PC-9 (cell line): ENCODE results near the gene BTBD18. TPM values are rescaled to one million over a fixed set of nuclear protein-coding genes. Genes with fewer than 3 reads are reported as not detected.

Experiments
- BruUV-seq: library from RNA; stranded (reverse); fragments of 400-500 nt; replicated peaks from 2 replicates; lab custom pipeline; 2021; lab: Mats Ljungman, UMichigan
- CTCF ChIA-PET: fragments of 300-600 bp; sonication (Branson Sonifier 250); formaldehyde crosslinking; loops from one replicate; lab custom pipeline; 2022; ENCODE audit warnings: antibody characterized with exemption; lab: Charles Lee
- POLR2A ChIA-PET: fragments of 300-600 bp; sonication (Branson Sonifier 250); formaldehyde crosslinking; loops from one replicate; lab custom pipeline; 2022; ENCODE audit warnings: antibody characterized with exemption; ENCODE audit not compliant: unreplicated experiment; lab: Charles Lee
- DNase-seq, 2 experiments: peaks; one replicate each; pipeline versions ENCODE4 v3.0.0 to v3.0.0-alpha.2; 2015 to 2022; ENCODE audit warnings: mixed read lengths in 1 of 2
- H2AFZ ChIP-seq: fragments of 200-600 bp; sonication (generic); 2 replicates; pipeline ENCODE4 v1.8.1; 2017; ENCODE audit warnings: antibody characterized with exemption
- H3F3A ChIP-seq: fragments of 200-600 bp; sonication (generic); 2 replicates; pipeline ENCODE4 v1.8.1; 2017; ENCODE audit warnings: antibody characterized with exemption, mild to moderate bottlenecking, low read depth; ENCODE audit not compliant: insufficient read depth
- H3K27ac ChIP-seq: fragments of 200-600 bp; sonication (generic); 2 replicates; pipeline ENCODE4 v1.6.1; 2016; ENCODE audit warnings: mixed run types
- H3K27me3 ChIP-seq: fragments of 200-600 bp; sonication (generic); 2 replicates; pipeline ENCODE4 v1.6.1; 2016; ENCODE audit warnings: low read depth, mixed run types; ENCODE audit not compliant: insufficient read depth
- H3K36me3 ChIP-seq: fragments of 200-600 bp; sonication (generic); 2 replicates; pipeline ENCODE4 v1.6.1; 2016; ENCODE audit warnings: low read depth, mixed run types
- H3K4me1 ChIP-seq: fragments of 200-600 bp; sonication (generic); replicated peaks from 2 replicates; pipeline ENCODE4 v1.6.1; 2016; ENCODE audit warnings: mixed run types; ENCODE audit not compliant: insufficient read depth
- H3K4me2 ChIP-seq: fragments of 200-600 bp; sonication (generic); 2 replicates; pipeline ENCODE4 v1.6.1; 2017; ENCODE audit warnings: mixed run types
- H3K4me3 ChIP-seq: fragments of 200-600 bp; sonication (generic); 2 replicates; pipeline ENCODE4 v1.6.1; 2016; ENCODE audit warnings: mixed run types
- H3K79me2 ChIP-seq: fragments of 200-600 bp; sonication (generic); 2 replicates; pipeline ENCODE4 v1.6.1; 2017; ENCODE audit warnings: low read depth, mixed run types
- H3K9me2 ChIP-seq: fragments of 200-600 bp; sonication (generic); 2 replicates; pipeline ENCODE4 v1.8.1; 2017; ENCODE audit warnings: mild to moderate bottlenecking; ENCODE audit not compliant: insufficient read depth
- H3K9me3 ChIP-seq: fragments of 200-600 bp; sonication (generic); 2 replicates; pipeline ENCODE4 v1.8.1; 2016; ENCODE audit warnings: low read depth; ENCODE audit not compliant: insufficient read depth
- H4K20me1 ChIP-seq: fragments of 200-600 bp; sonication (generic); 2 replicates; pipeline ENCODE4 v1.8.1; 2017; ENCODE audit not compliant: insufficient read depth
- EZH2 ChIP-seq: fragments of 200-600 bp; sonication (generic); IDR thresholded peaks from 2 replicates; pipeline ENCODE4 v1.8.0; 2017; ENCODE audit warnings: antibody characterized with exemption, low read depth
- intact Hi-C: fragments of 100-400 bp; cut with micrococcal nuclease; formaldehyde crosslinking; loops from one replicate; pipeline ENCODE4 v1.10.0; 2022; ENCODE audit not compliant: unreplicated experiment
- total RNA-seq: library from RNA; stranded (reverse); gene quantifications from 2 replicates; pipeline ENCODE4 v1.2.3, GENCODE V29; 2021
- TF ChIP-seq, protein P1 (sequence below): fragments of 200-600 bp; sonication (generic); conservative IDR thresholded peaks from 2 replicates; pipeline ENCODE4 v1.6.1; 2017; ENCODE audit warnings: mixed run types, antibody characterized with exemption, mild to moderate bottlenecking, moderate library complexity

BTBD18 gene
- total RNA-seq, 1 experiment from 2014 or later = not detected

- BruUV-seq = no TSS peak
- Histone ChIP-seq H3K27me3 (no peaks in the 10 kb centered on the region), H3K27ac (peak overlapping the region; percentile 49), H3K4me1 (peaks cover 60% of the 10 kb centered on the region), H3F3A (peaks cover 22% of the 10 kb centered on the region), H3K4me3 (no peak overlapping the region), H3K36me3 (peaks cover 71% of the 10 kb centered on the region), H3K9me2 (no peaks in the 10 kb centered on the region), H3K9me3 (no peaks in the 10 kb centered on the region), H2AFZ (no peak overlapping the region), H4K20me1 (peaks cover 3% of the 10 kb centered on the region; the same call in 1 of the 2 replicates), H3K79me2 (peaks cover 100% of the 10 kb centered on the region), H3K4me2 (peak overlapping the region; percentile 26; the same call in 1 of the 2 replicates)
- TF ChIP-seq, protein P1, sequence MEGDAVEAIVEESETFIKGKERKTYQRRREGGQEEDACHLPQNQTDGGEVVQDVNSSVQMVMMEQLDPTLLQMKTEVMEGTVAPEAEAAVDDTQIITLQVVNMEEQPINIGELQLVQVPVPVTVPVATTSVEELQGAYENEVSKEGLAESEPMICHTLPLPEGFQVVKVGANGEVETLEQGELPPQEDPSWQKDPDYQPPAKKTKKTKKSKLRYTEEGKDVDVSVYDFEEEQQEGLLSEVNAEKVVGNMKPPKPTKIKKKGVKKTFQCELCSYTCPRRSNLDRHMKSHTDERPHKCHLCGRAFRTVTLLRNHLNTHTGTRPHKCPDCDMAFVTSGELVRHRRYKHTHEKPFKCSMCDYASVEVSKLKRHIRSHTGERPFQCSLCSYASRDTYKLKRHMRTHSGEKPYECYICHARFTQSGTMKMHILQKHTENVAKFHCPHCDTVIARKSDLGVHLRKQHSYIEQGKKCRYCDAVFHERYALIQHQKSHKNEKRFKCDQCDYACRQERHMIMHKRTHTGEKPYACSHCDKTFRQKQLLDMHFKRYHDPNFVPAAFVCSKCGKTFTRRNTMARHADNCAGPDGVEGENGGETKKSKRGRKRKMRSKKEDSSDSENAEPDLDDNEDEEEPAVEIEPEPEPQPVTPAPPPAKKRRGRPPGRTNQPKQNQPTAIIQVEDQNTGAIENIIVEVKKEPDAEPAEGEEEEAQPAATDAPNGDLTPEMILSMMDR = no peak
- TF ChIP-seq EZH2 = no peak
- intact Hi-C loops = no loop called here
- ChIA-PET CTCF (interaction anchor here (1.0 kb wide), 1 partner anchor 27 kb away, joined by 3 read pairs; no protein-coding TSS in a partner anchor), POLR2A (no interaction called here)
- no peak for DNase-seq
Measured at GRCh38 chr11:57791321-57792059, 39.9 kb upstream of the BTBD18 start.

DNA sequence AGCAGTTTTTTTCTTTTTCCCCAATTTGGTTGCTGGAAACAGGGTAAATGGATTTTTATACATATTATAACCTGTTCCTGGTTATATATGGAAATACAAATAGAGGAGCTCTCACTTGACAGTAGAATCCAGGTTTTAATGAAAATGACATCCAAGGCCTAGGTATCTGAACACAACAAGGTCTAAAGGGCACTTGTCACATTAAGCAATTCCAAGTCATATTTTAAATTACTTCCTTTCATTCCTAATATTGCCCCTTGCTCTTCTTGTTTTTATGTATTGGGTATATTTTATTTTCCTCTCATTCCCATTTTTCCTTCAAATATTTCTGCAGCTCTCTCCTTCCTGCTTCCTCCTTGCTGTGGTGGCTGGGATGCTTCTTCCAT lies 37.1 kb upstream of the BTBD18 start:
- peak overlapping the region; percentile 32 for H3K27ac ChIP-seq
- peaks cover 15% of the 10 kb centered on the region for H3F3A ChIP-seq
- H3K4me3 ChIP-seq = no peak overlapping the region
- TF ChIP-seq, protein P1 = no peak
- TF ChIP-seq EZH2 = no peak
- DNase-seq = no peak
- ChIA-PET CTCF (interaction anchor here (0.5 kb wide), 1 partner anchor 10 kb away, joined by 3 read pairs; no protein-coding TSS in a partner anchor), POLR2A (interaction anchor here (0.7 kb wide), 1 partner anchor 784 kb away, joined by 4 read pairs; no protein-coding TSS in a partner anchor)
- intact Hi-C loops = no loop called here
- H3K4me1 ChIP-seq = peaks cover 61% of the 10 kb centered on the region
- no peak overlapping the region for H3K4me2 ChIP-seq
- peaks cover 3% of the 10 kb centered on the region; the same call in 1 of the 2 replicates for H4K20me1 ChIP-seq
- H3K27me3 ChIP-seq = no peaks in the 10 kb centered on the region
- H2AFZ ChIP-seq = no peak overlapping the region
- H3K9me2 ChIP-seq = no peaks in the 10 kb centered on the region
- H3K79me2 ChIP-seq = peaks cover 100% of the 10 kb centered on the region
- peaks cover 55% of the 10 kb centered on the region for H3K36me3 ChIP-seq
- no TSS peak for BruUV-seq
- no peaks in the 10 kb centered on the region for H3K9me3 ChIP-seq

GRCh38 chr11:57787920-57788702 lies 36.5 kb upstream of the BTBD18 start:
- Histone ChIP-seq H3K4me3 (no peak overlapping the region), H3K4me1 (peaks cover 56% of the 10 kb centered on the region), H3K36me3 (peaks cover 49% of the 10 kb centered on the region), H3F3A (peaks cover 15% of the 10 kb centered on the region), H3K4me2 (0 out of 2 replicates have a peak overlapping the region, but pooled peaks have one; percentile 29), H3K9me2 (no peaks in the 10 kb centered on the region), H4K20me1 (peaks cover 3% of the 10 kb centered on the region; the same call in 1 of the 2 replicates), H2AFZ (no peak overlapping the region), H3K79me2 (peaks cover 100% of the 10 kb centered on the region), H3K27ac (peak overlapping the region; percentile 32), H3K9me3 (no peaks in the 10 kb centered on the region), H3K27me3 (no peaks in the 10 kb centered on the region)
- ChIA-PET POLR2A (interaction anchor here (0.7 kb wide), 1 partner anchor 785 kb away, joined by 4 read pairs; no protein-coding TSS in a partner anchor), CTCF (interaction anchor here (0.5 kb wide), 1 partner anchor 11 kb away, joined by 3 read pairs; no protein-coding TSS in a partner anchor)
- no peak for TF ChIP-seq EZH2
- TF ChIP-seq, protein P1 = no peak
- BruUV-seq = no TSS peak
- DNase-seq = no peak
- intact Hi-C loops = no loop called here
